ENCODE data around the gene POT1.
"Not testable (repeated sequence)": the region's sequence is repeated elsewhere in the genome, so short reads cannot be mapped to it uniquely, and the experiment has no call there.

POT1 gene, protein sequence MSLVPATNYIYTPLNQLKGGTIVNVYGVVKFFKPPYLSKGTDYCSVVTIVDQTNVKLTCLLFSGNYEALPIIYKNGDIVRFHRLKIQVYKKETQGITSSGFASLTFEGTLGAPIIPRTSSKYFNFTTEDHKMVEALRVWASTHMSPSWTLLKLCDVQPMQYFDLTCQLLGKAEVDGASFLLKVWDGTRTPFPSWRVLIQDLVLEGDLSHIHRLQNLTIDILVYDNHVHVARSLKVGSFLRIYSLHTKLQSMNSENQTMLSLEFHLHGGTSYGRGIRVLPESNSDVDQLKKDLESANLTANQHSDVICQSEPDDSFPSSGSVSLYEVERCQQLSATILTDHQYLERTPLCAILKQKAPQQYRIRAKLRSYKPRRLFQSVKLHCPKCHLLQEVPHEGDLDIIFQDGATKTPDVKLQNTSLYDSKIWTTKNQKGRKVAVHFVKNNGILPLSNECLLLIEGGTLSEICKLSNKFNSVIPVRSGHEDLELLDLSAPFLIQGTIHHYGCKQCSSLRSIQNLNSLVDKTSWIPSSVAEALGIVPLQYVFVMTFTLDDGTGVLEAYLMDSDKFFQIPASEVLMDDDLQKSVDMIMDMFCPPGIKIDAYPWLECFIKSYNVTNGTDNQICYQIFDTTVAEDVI

GRCh38 chr7:124929467-124930172 is at the start of gene POT1:
TSS of gene POT1 (minus strand) at chr7:124929825. CDS start at chr7:124897173, 32,652 bp downstream.
- DNase-seq: peak; percentile 99

DNA sequence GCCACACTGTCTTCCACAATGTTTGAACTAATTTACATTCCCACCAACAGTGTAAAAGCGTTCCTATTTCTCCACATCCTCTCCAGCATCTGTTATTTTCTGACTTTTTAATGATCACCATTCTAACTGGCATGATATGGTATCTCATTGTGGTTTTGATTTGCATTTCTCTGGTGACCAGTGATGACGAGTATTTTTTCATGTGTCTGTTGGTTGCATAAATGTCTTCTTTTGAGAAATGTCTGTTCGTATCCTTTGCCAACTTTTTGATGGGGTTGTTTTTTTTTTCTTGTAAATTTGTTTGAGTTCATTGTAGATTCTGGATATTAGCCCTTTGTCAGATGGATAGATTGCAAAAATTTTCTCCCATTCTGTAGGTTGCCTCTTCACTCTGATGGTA is 45.5 kb upstream of the POT1 start:
- not testable (repeated sequence) for DNase-seq

DNA sequence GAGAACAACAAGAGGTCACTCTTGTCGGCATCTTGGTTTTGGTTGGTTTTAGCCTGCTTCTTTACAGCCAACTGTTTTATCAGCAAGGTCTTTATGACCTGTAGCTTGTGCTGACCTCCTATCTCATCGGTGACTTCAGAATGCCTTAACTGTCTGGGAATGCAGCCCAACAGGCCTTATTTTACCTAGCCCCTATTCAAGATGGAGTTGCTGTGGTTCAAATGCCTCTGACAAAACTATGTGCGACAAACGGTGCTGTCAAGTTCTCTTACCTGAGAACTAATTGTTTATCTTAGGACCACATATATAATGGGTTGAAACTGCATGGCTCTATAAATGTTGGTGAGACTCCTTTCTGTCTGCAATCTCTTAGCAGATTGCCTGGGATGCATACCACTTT is 35.9 kb upstream of the POT1 start:
- no peak for DNase-seq

DNA sequence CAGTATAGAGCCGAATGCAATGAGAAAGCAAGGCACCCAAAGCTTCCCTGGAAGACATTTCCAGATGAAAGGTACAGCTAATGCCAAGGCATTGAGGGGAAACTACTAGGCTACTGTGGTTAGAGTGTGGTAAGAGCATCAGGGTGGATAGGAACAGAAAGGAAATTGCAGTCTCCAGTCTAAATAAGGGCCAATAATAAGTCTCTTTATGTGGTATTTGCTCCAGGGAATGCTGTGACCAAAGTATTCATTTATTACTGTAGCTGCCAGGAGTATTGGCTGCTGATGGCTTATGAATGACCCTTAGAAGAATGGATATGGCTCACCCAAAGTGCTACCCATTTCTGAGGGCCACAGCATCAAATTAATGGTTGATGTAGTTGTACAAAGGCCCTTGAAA is 30.1 kb upstream of the POT1 start:
- DNase-seq: no peak

DNA sequence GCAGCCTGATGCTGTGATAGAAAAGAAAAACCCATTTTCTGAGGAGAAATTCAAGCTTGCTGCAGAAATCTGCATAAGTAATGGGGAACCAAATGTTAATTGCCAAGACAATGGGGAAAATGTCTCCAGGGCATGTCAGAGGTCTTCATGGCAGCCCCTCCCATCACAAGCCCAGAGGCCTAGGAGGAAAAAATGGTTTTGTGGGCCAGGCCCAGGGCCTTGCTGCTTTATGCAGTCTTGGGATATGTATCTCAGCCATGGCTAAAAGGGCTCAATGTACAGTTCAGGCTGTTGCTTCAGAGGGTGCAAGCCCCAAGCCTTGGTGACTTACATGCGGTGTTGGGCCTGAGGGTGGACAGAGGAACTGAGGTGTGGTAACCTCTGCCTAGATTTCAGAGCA is 28.3 kb upstream of the POT1 start:
- not testable (repeated sequence) for DNase-seq

GRCh38 chr7:124956160-124956559 is 26.5 kb upstream of the POT1 start:
- no peak for DNase-seq

DNA sequence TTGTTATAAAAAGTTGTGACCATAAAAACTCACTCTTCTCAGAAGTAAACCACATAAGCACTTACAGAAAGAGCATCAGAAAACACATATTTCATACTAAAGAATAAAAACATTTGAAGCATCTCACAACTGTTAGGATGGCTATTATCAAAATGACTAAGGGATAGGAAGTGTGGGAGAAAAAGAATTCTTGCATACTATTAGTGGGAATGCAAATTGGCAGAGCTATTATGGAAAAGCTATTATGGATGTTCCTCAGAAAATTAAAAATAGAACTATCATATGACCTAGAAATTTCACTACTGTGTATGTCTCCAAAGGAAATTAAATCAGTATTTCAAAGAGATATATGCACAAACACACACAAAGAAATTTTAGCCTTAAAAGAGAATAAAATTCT is 25.2 kb upstream of the POT1 start:
- DNase-seq: no peak

- no peak for DNase-seq
Measured at GRCh38 chr7:124945680-124946079, 16.1 kb upstream of the POT1 start.

DNA sequence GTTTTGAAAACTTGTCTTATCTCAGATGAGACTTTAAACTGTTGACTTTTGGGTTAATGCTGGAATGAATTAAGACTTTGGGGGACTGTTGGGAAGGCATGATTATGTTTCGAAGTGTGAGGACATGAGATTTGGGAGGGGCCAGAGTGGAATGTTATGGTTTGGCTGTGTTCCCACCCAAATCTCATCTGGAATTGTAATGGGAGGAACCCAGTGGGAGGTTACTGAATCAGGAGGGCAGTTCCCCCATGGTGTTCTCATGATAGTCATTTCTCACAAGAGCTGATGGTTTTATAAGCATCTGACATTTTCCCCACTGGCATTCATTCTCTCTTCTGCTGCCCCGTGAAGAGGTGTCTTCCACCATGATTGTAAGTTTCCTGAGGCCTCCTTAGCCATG is 13.8 kb upstream of the POT1 start:
- DNase-seq: peak; percentile 42

DNA sequence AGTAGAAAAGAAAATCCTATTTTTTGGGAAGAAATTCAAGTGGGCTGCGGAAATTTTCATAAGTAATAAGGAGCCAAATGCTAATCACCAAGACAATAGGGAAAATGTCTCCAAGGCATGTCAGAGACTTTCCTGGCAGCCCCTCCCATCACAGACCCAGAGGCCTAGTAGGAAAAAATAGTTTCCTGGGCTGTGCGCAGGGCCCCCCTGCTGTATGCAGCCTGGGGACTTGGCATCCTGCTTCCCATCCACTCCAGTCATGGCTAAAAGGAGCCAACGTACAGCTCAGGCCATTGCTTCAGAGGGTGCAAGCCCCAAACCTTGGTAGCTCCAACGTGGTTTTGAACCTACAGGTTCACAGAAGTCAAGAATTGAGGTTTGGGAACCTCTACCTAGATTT is 12.8 kb upstream of the POT1 start:
- DNase-seq: no peak

- DNase-seq: no peak
Measured at GRCh38 chr7:124940306-124940705, 10.7 kb upstream of the POT1 start.

DNA sequence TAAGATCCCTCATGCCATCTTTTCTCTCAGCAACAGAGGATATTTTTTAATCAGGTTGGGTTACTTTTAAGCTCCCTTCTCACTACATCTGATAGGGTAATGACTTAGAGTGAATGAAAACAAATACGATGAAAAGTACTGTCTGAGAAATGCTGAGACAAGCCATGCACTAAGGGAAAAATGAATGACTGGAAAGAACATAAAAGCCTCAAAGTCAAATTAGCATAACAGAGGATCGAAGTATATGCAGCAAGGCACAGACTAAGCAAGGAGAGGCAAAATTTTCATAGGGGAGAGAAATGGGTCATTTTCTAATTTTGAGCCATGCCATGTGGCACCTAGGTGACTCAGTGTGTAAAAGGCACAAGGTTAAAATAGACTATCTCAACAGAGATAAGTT is 8.5 kb upstream of the POT1 start:
- no peak for DNase-seq

GRCh38 chr7:124937076-124937475 is 7.5 kb upstream of the POT1 start:
- DNase-seq: no peak

DNA sequence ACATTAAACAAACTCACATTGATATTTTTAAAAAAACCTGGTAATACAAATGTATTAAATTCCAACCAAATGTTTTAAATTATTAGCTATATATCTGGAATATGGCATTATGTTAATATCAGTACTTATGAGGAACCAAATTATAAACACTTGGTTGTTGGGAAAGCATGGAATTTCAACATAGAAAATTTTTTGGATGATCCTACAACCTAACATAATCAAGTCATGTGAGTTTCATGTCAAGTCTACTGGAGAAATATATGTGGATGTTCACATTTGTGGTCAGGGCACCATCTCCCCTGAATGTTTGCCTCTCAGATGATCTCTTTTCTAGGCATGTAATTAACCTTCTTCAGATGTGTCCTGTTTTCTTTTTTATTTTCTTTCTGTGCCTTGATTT is 5.2 kb upstream of the POT1 start:
- DNase-seq: no peak

- no peak for DNase-seq
Measured at GRCh38 chr7:124930655-124931597, 1.3 kb upstream of the POT1 start.

- no peak for DNase-seq
Measured at GRCh38 chr7:124930173-124930623, 573 bp upstream of the POT1 start.

DNA sequence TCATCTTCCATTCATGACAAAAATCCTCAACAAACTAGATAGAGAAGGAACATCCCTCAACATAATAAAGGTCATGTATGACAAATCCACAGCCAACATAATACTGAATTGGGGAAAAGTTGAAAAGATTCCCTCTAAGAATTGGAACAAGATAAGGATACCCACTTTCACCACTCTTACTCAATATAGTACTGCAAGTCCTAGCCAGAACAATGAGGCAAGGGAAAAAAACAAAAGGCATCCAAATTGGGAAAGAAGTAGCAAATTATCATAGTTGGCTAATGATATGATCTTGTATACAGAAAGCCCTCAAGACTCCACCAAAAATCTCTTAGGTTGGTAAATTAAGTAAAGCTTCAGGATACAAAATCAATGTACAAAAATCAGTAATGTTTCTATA is 4.7 kb downstream of the POT1 start:
- DNase-seq: no peak

- DNase-seq: no peak
Measured at GRCh38 chr7:124922200-124922599, 7.4 kb downstream of the POT1 start.

DNA sequence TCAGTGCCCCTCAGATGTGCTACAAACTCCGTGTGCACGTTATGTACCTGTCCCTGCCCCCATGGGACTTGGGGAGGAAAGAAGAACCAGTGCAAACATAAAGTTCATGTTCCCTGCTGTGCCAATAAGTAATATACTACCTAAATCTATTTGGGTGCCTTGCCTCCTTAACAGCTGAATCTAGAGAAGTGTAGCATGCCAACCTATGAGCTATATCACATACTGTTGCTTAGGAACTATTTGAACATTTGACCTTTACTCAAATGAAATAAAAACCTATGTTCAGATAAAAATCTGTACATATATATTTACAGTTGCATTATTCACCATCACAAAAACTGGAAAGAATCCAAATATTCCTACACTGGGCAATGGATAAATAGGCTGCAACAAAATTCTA is 9.8 kb downstream of the POT1 start:
- no peak for DNase-seq

DNA sequence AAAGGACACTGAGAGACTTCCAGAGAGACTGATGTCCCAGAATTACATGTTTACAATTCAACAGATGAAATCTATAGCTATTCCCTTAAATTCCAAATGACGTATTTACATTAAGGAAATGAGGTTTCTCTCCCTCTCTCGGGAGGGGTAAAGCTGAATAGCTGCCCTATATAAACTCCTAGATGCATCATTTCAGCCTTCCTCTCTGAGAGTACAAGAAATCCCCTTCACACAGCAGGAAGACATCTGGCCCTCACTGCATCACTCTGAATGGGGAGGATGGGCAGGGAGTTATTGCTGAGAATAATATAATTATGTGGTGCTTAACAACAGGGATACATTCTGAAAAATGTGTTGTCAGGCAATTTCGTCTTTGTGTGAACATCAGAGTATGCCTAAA is 11.0 kb downstream of the POT1 start:
- no peak for DNase-seq

- no peak for DNase-seq
Measured at GRCh38 chr7:124915242-124915641, 14.4 kb downstream of the POT1 start.

GRCh38 chr7:124914298-124914697 is 15.3 kb downstream of the POT1 start:
- no peak for DNase-seq

DNA sequence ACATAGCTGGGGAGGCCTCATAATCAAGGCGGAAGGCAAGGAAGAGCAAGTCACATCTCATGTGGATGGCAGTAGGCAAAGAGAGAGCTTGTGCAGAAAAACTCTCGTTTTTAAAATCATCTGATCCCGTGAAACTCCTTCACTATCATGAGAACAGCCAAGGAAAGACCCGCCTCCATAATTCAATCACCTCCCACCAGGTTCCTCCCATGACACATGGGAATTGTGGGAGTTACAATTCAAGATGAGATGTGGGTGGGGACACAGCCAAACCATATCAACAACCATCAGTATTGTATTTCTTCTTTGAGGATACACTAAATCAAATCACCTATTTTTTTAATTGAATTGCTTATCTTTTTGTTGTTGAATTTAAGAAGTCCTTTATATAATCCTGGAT is 16.7 kb downstream of the POT1 start:
- DNase-seq: no peak
